K562 (cell line): ENCODE data around the gene LEMD3. TPM values are rescaled to one million over a fixed set of nuclear protein-coding genes. Genes with fewer than 3 reads are reported as not detected.

ENCODE experiments used
- ATAC-seq: fragments of 200-7000 bp; cut with Tn5 transposase; 3 replicates; pipeline ENCODE4 v1.9.1; 2020; ENCODE audit warnings: moderate library complexity
- BruUV-seq: library from RNA; stranded (reverse); fragments of 400-500 nt; replicated peaks from 2 replicates; lab custom pipeline; 2021; lab: Mats Ljungman, UMichigan
- CTCF ChIA-PET: fragments of 300-600 bp; formaldehyde crosslinking; extraction: SDS; loops from one replicate; lab custom pipeline; 2021; ENCODE audit warnings: low intra/inter-chr PET ratio; lab: Yijun Ruan, JAX
- POLR2A ChIA-PET: fragments of 300-600, 350-650 bp; sonication (Branson Sonifier 250); formaldehyde crosslinking; extraction: SDS; loops from one replicate; lab custom pipeline; 2021; ENCODE audit warnings: antibody characterized with exemption, inconsistent platforms; lab: Yijun Ruan, JAX
- DNase-seq, 4 experiments: peaks; one replicate each; pipeline versions ENCODE4 v3.0.0 to v3.0.0-alpha.2; 2011 to 2018; ENCODE audit warnings: low spot score in 3 of 4, mixed read lengths in 3 of 4; ENCODE audit errors: extremely low read depth in 1 of 4
- FAIRE-seq: peaks from 2 replicates; lab custom pipeline; 2011; peaks lifted over from hg19 to GRCh38; lab: Jason Lieb, UNC
- H2AFZ ChIP-seq: 2 replicates; pipeline ENCODE4 v1.6.0; 2011; ENCODE audit warnings: low read depth, low read length, control low read depth, inconsistent platforms
- H3K27ac ChIP-seq: fragments of 200-600 bp; 3 replicates; pipeline ENCODE4 v1.8.0; 2011; ENCODE audit warnings: low read depth, mild to moderate bottlenecking, control low read depth, inconsistent platforms, low read length, moderate library complexity, mixed read lengths; ENCODE audit errors: extremely low read depth
- H3K27me3 ChIP-seq, 2 experiments: fragments of 300-600 bp in 1 of 2; 2 replicates in 1 of 2; 3 replicates in 1 of 2; pipeline versions ENCODE4 v1.6.0 to v1.8.0; 2011; ENCODE audit warnings: inconsistent platforms in 2 of 2, low read length in 2 of 2, mild to moderate bottlenecking in 1 of 2, mixed read lengths in 1 of 2, moderate library complexity in 1 of 2; ENCODE audit not compliant: control insufficient read depth in 2 of 2, insufficient read depth in 2 of 2
- H3K36me3 ChIP-seq: fragments of 300-600 bp; 3 replicates; pipeline ENCODE4 v1.8.0; 2011; ENCODE audit warnings: mild to moderate bottlenecking, low read length, inconsistent platforms; ENCODE audit not compliant: control insufficient read depth, insufficient read depth
- H3K4me1 ChIP-seq, 2 experiments: fragments of 200-600 bp in 1 of 2; replicated peaks in 1 of 2; 2 replicates in 1 of 2; 3 replicates in 1 of 2; pipeline versions ENCODE4 v1.5.1 to v1.8.0; 2011; ENCODE audit warnings: inconsistent platforms in 2 of 2, low read length in 2 of 2, mild to moderate bottlenecking in 1 of 2, mixed read lengths in 1 of 2, moderate library complexity in 1 of 2; ENCODE audit not compliant: control insufficient read depth in 2 of 2, insufficient read depth in 2 of 2
- H3K4me2 ChIP-seq: 2 replicates; pipeline ENCODE4 v1.6.1; 2011; ENCODE audit warnings: low read length, control low read depth, inconsistent platforms, mixed read lengths; ENCODE audit not compliant: insufficient read depth
- H3K4me3 ChIP-seq: fragments of 200-600 bp; sonication (generic), shearing (Covaris generic); 2 replicates; pipeline ENCODE4 v1.5.1; 2016; ENCODE audit warnings: control low read depth, inconsistent platforms
- H3K79me2 ChIP-seq: fragments of 200-600 bp; 3 replicates; pipeline ENCODE4 v1.8.0; 2011; ENCODE audit warnings: low read length, inconsistent platforms; ENCODE audit not compliant: control insufficient read depth, insufficient read depth
- H3K9ac ChIP-seq, 2 experiments: 2 replicates each; pipeline versions ENCODE4 v1.6.0 to v1.6.1; 2011; ENCODE audit warnings: low read depth in 2 of 2, low read length in 2 of 2, control low read depth in 1 of 2, inconsistent platforms in 1 of 2, mild to moderate bottlenecking in 1 of 2, mixed read lengths in 1 of 2; ENCODE audit not compliant: insufficient read depth in 1 of 2
- H3K9me1 ChIP-seq: one replicate; pipeline ENCODE4 v1.6.0; 2011; ENCODE audit warnings: inconsistent platforms, mild to moderate bottlenecking, low read length, moderate library complexity; ENCODE audit not compliant: control insufficient read depth, insufficient read depth
- H3K9me3 ChIP-seq: replicated peaks from 2 replicates; pipeline ENCODE4 v1.5.1; 2011; ENCODE audit warnings: low read depth, low read length, inconsistent platforms; ENCODE audit not compliant: control insufficient read depth, insufficient read depth
- H4K20me1 ChIP-seq: replicated peaks from 2 replicates; pipeline ENCODE4 v1.6.1; 2011; ENCODE audit warnings: low read length, inconsistent platforms, mixed read lengths; ENCODE audit not compliant: control insufficient read depth, insufficient read depth
- CHCHD3 ChIP-seq: fragments of 250-450 bp; sonication (Bioruptor Pico); IDR thresholded peaks from 2 replicates; pipeline ENCODE4 v2.1.2; 2022; ENCODE audit warnings: mild to moderate bottlenecking
- GATAD2B ChIP-seq: fragments of 450-650 bp; IDR thresholded peaks from 2 replicates; pipeline ENCODE4 v1.6.1; 2017; ENCODE audit warnings: mild to moderate bottlenecking, borderline replicate concordance
- HNRNPK ChIP-seq: fragments of 200-400 bp; formaldehyde crosslinking; IDR thresholded peaks from one replicate; pipeline ENCODE4 v1.6.1; 2018; ENCODE audit warnings: mild to moderate bottlenecking, low read depth, low read length; ENCODE audit not compliant: poor library complexity, severe bottlenecking
- IFI16 ChIP-seq: fragments of 250-450 bp; sonication (Bioruptor Pico); IDR thresholded peaks from 2 replicates; pipeline ENCODE4 v2.1.2; 2022; ENCODE audit warnings: mild to moderate bottlenecking, inconsistent platforms
- JUN ChIP-seq, 2 experiments: sonication (generic) in 1 of 2; formaldehyde crosslinking in 1 of 2; IDR thresholded peaks; 2 replicates each; pipeline versions ENCODE4 v1.6.1 to v1.8.0; 2012 to 2022; ENCODE audit warnings: borderline replicate concordance in 2 of 2, mild to moderate bottlenecking in 2 of 2, improper control_type of control experiment in 1 of 2, low read depth in 1 of 2, low read length in 1 of 2, missing genetic modification reagents in 1 of 2
- PHB2 ChIP-seq: fragments of 450-650 bp; IDR thresholded peaks from 2 replicates; pipeline ENCODE4 v1.6.1; 2017; ENCODE audit warnings: low read depth
- PYGO2 ChIP-seq: fragments of 450-650 bp; IDR thresholded peaks from 2 replicates; pipeline ENCODE4 v1.6.1; 2016; ENCODE audit warnings: mild to moderate bottlenecking, missing genetic modification characterization, moderate library complexity, missing compliant biosample characterization
- SIRT6 ChIP-seq: IDR thresholded peaks from one replicate; pipeline ENCODE4 v1.6.1; 2012; ENCODE audit warnings: low read depth, mild to moderate bottlenecking, control low read depth, inconsistent platforms, low read length, moderate library complexity
- ZBTB7A ChIP-seq: IDR thresholded peaks from 2 replicates; pipeline ENCODE4 v1.6.1; 2011; ENCODE audit warnings: low read depth, mild to moderate bottlenecking, low read length, moderate library complexity, borderline replicate concordance; ENCODE audit not compliant: control insufficient read depth
- ZNF436 ChIP-seq: fragments of 250-450, 450-650 bp; sonication (Bioruptor Pico); formaldehyde crosslinking; IDR thresholded peaks from 2 replicates; pipeline ENCODE4 v1.7.0; 2020; ENCODE audit warnings: mild to moderate bottlenecking
- ZNF766 ChIP-seq: fragments of 200-800 bp; sonication (Bioruptor generic); conservative IDR thresholded peaks from 2 replicates; pipeline ENCODE4 v1.6.1; 2016; ENCODE audit warnings: missing genetic modification characterization, missing compliant biosample characterization
- WGBS: fragments of 100-300 bp; shearing (Covaris generic); methylation state at CpG from one replicate; pipeline ENCODE4 v1.1.6; 2016; ENCODE audit warnings: low coverage, mixed read lengths; ENCODE audit not compliant: insufficient coverage; ENCODE audit errors: missing lambda C conversion rate; 5-methylcytosine and 5-hydroxymethylcytosine counted together
- in situ Hi-C: fragments of 300-500 bp; cut with MboI; formaldehyde crosslinking; loops from 4 replicates; pipeline ENCODE4 v1.15.0; 2018; ENCODE audit warnings: inconsistent platforms, mixed read lengths
- intact Hi-C: fragments of 100-400 bp; cut with micrococcal nuclease; formaldehyde crosslinking; loops from 2 replicates; pipeline ENCODE4 v1.14.2; 2022
- polyA plus RNA-seq, 8 experiments: library from polyadenylated mRNA; depleted of rRNA in 4 of 8; stranded (reverse) in 5 of 8; unstranded in 3 of 8; fragments of >200 nt; fragmentation: Nextera tagmentation in 2 of 8; fragmentation: Illumina TruSeq in 1 of 8; extraction: Ambion mirVana in 2 of 8; extraction: Trizol in 1 of 8; gene quantifications; 2 replicates each; pipeline versions ENCODE4 v1.2.1 to v1.2.3, GENCODE V29; 2011 to 2014; ENCODE audit warnings: inconsistent platforms in 1 of 8, missing spikeins in 1 of 8
- total RNA-seq, 7 experiments: library from RNA; depleted of rRNA in 6 of 7; stranded (reverse); fragments of >200 nt in 6 of 7; fragmentation: Illumina TruSeq in 2 of 7; extraction: Trizol in 2 of 7; gene quantifications; 2 replicates each; pipeline versions ENCODE4 v1.2.1 to v1.2.3, GENCODE V29; 2011 to 2021; ENCODE audit warnings: low replicate concordance in 1 of 7
- TF ChIP-seq, protein P1 (sequence below): conservative IDR thresholded peaks from 2 replicates; pipeline ENCODE4 v1.6.1; 2011; ENCODE audit warnings: low read depth, mild to moderate bottlenecking, low read length; ENCODE audit not compliant: control insufficient read depth
- TF ChIP-seq, protein P2 (sequence below): fragments of 450-650 bp; IDR thresholded peaks from one replicate; pipeline ENCODE4 v1.6.1; 2018; ENCODE audit warnings: mild to moderate bottlenecking, moderate library complexity; ENCODE audit not compliant: partially characterized antibody

Gene LEMD3
- total and polyA plus RNA-seq, 9 of the 15 experiments (the other 6 are each of a cell fraction or from before 2014, with no cell fraction given) = 6.8 to 37.4 (median 17.2) TPM

DNA sequence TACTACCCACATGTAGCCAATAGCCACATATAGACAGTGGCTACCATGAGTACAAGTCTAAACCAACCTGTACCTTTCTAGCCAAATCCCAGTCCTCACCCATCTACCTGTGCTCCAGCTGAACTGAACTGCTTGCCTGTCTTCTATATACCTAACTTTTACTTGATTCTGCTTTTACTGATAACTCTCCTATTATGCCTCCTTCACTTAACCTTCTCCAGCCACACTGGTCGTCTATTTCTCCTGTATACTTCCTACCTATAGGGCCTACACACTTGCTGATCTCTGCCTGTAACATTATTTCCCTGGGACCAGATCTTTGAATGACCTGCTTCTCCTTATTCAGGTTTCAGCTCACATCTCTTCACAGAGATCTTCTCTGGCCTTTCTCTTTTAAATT is 83.1 kb downstream of the LEMD3 start:
- Histone ChIP-seq H4K20me1 (no peaks in the 10 kb centered on the region), H3K36me3 (no peaks in the 10 kb centered on the region; the same call in 2 of the 3 replicates), H3K9me3 (no peaks in the 10 kb centered on the region), H3K9ac (no peak overlapping the region), H2AFZ (no peak overlapping the region), H3K9me1 (no peaks in the 10 kb centered on the region), H3K4me2 (no peak overlapping the region), H3K27me3 (no peaks in the 10 kb centered on the region; a peak in 1 of 5 replicates), H3K4me1 (no peaks in the 10 kb centered on the region), H3K27ac (no peak overlapping the region), H3K4me3 (no peak overlapping the region), H3K79me2 (no peaks in the 10 kb centered on the region)
- intact Hi-C loops (no loop called here), in situ Hi-C loops (no loop called here)
- TF ChIP-seq CHCHD3 (CRISPR knock-in tag) (no peak), HNRNPK (no peak)
- TF ChIP-seq, protein P1, sequence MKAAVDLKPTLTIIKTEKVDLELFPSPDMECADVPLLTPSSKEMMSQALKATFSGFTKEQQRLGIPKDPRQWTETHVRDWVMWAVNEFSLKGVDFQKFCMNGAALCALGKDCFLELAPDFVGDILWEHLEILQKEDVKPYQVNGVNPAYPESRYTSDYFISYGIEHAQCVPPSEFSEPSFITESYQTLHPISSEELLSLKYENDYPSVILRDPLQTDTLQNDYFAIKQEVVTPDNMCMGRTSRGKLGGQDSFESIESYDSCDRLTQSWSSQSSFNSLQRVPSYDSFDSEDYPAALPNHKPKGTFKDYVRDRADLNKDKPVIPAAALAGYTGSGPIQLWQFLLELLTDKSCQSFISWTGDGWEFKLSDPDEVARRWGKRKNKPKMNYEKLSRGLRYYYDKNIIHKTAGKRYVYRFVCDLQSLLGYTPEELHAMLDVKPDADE = no peak
- BruUV-seq = no TSS peak
- WGBS = 7% methylated on average over 1 of the region's 1 CpG
- DNase-seq = no peak
- POLR2A ChIA-PET = no interaction called here
- FAIRE-seq = no peak
- ATAC-seq = no peak; the same call in 2 of the 3 replicates
- CTCF ChIA-PET = no interaction called here

- no peaks in the 10 kb centered on the region for H3K79me2 ChIP-seq
- H3K9ac ChIP-seq = no peak overlapping the region
- DNase-seq (no peak), ATAC-seq (no peak), FAIRE-seq (no peak)
- no peaks in the 10 kb centered on the region for H3K9me3 ChIP-seq
- no peak overlapping the region for H3K4me3 ChIP-seq
- in situ Hi-C loops = no loop called here
- H3K4me1 ChIP-seq = no peaks in the 10 kb centered on the region
- intact Hi-C loops = no loop called here
- H3K4me2 ChIP-seq = no peak overlapping the region
- ChIA-PET POLR2A (no interaction called here), CTCF (no interaction called here)
- no TSS peak for BruUV-seq
- H2AFZ ChIP-seq = no peak overlapping the region
- H3K36me3 ChIP-seq = no peaks in the 10 kb centered on the region
- no peak overlapping the region for H3K27ac ChIP-seq
- no peaks in the 10 kb centered on the region for H4K20me1 ChIP-seq
- no peaks in the 10 kb centered on the region for H3K9me1 ChIP-seq
- H3K27me3 ChIP-seq = peaks cover 0 to 6% of the 10 kb centered on the region in 2 experiments; a peak in 1 of 5 replicates
- TF ChIP-seq PHB2 (no peak), JUN (IDR thresholded peaks at IDR 0.05; ENCODE audit: borderline replicate concordance, low read depth, low read length) (no peak), JUN (CRISPR knock-in tag; IDR thresholded peaks at IDR 0.05; ENCODE audit: borderline replicate concordance) (no peak), IFI16 (CRISPR knock-in tag) (no peak), ZNF436 (CRISPR knock-in tag) (no peak), ZBTB7A (no peak), PYGO2 (tag) (no peak), SIRT6 (no peak), ZNF766 (CRISPR knock-in tag) (no peak), GATAD2B (no peak)
- TF ChIP-seq, protein P2, sequence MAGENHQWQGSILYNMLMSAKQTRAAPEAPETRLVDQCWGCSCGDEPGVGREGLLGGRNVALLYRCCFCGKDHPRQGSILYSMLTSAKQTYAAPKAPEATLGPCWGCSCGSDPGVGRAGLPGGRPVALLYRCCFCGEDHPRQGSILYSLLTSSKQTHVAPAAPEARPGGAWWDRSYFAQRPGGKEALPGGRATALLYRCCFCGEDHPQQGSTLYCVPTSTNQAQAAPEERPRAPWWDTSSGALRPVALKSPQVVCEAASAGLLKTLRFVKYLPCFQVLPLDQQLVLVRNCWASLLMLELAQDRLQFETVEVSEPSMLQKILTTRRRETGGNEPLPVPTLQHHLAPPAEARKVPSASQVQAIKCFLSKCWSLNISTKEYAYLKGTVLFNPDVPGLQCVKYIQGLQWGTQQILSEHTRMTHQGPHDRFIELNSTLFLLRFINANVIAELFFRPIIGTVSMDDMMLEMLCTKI = no peak
These were observed 88.6 kb downstream of the LEMD3 start for GRCh38 chr12:65257986-65258385.
